ENCODE data around the gene PLXNC1.

PLXNC1 gene

GRCh38 chr12:94147991-94148738 is at the start of gene PLXNC1:
TSS of gene PLXNC1 (plus strand) at chr12:94148577. CDS start at chr12:94148972, 395 bp downstream.
- DNase-seq = peak; percentile 44

DNA sequence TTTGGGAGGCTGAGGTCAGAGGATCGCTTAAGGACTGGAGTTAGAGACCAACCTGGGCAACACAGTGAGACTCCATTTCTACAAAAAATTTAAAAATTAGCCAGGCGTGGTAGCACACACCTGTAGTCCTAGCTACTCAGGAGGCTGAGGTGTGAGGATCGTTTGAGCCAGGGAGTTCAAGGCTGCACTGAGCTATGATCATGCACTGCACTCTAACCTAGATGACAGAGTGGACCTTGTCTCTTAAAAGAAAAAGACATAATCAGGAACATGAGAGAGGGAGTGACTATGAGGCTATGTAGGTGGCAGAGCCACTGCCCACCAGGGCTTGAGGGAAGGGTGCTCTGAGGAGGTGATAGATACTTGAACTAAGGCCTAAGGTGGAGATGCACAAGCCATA is 49.2 kb upstream of the PLXNC1 start:
- DNase-seq = no peak

DNA sequence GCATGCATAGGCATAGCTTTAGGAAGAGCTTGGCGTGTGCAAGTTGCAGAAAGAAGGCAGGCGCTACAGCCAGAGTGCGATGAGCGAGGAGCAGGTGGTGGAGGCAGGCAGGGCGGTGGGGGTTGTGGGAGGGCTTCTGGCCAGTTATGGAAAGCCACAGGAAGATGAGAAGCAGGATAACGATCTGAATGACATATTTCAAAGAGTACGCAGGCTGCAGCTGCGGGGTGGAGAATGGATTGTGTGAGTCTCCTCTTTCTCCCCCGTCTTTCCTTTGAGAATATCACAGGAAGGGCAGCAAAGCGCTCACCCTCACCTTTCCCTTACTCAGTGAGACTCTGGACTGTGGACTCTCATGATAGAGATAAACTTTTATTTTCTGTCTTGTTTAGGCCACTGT is 48.7 kb upstream of the PLXNC1 start:
- no peak for DNase-seq

DNA sequence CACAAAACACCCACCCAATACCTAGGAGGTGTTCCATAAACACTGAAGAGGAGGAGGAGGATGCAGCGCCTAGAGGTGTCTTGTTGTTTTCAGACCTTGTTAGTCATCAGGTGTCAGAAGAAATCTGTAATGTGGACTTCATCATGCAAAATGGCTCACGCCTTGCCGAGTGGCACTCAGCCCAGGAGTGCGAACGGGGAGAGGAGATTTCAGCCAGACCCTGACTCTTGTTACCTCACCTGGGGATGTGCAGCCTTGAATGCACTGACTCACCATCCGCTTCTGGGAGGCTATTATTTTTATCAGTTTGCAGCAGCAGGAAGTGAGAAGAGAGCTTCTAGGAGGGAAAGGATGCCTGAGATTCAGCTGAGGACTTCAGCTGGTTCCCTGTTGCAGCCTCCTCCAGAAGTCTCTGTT is 48.2 kb upstream of the PLXNC1 start:
- no peak for DNase-seq

GRCh38 chr12:94100990-94101737 is 47.2 kb upstream of the PLXNC1 start:
- peak; percentile 66 for DNase-seq

- DNase-seq = peak; percentile 78
Observed at GRCh38 chr12:94101738-94102660, 46.4 kb upstream of the PLXNC1 start.

DNA sequence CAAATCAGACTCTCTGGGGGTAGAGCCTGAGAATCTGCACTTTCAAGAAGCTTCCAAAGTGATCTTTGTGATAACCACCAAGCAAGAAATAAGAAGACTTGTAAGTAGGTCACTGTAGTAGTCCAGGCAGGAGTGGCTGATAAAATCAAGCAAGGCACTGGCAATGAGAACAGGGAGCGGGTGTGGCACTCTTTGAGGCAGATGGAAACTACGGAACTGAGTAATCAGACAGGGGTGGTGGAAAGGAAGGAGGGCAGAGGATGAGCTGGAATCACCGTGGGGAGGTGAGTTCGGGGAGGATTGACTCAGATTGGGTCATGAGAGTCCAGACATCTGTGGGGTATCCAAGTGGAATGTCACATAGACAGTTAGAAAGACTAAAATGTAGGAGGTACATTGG is 44.4 kb upstream of the PLXNC1 start:
- no peak for DNase-seq

DNA sequence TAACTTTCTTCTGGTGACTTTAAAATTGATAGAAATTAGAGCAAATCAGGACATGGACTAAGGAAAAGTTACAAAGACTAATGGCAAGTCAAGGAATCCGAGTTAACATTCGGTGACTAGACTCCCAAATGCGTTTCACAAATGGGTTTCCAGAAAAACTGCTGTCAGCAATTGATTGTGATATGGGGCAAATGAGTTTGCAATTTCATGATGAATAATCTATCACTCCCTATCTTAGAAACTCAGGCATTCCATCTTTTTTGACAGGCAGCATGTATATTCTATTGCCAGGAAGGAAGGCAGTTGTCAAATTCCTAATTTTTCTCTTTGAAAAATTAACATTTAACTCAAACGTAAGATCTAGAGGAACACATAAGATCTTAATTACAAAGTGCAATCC is 40.5 kb upstream of the PLXNC1 start:
- no peak for DNase-seq

- DNase-seq = no peak
Observed at GRCh38 chr12:94109160-94109559, 39.2 kb upstream of the PLXNC1 start.

GRCh38 chr12:94110258-94110657 is 38.1 kb upstream of the PLXNC1 start:
- DNase-seq = no peak

- no peak for DNase-seq
Observed at GRCh38 chr12:94111302-94111701, 37.1 kb upstream of the PLXNC1 start.

DNA sequence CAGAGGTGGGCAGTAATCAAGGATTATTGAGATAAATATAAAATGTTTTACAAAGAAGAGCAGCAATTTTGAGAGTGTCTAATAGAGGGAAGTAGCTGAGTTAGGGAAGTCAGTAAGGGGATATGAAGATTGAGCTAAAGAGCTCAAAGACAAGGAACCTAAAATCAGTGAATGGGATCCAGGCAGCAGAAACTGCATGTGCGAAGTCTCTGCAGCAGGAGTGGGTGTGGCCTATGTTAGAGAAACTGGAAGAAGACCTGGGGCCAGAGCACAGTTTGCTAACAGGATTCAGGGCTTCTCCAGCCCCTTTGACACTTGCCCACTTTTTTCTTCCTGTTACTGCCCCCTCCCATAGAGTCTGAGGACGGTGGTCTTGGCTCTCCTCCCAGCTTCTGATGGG is 36.3 kb upstream of the PLXNC1 start:
- peak; percentile 43 for DNase-seq

DNA sequence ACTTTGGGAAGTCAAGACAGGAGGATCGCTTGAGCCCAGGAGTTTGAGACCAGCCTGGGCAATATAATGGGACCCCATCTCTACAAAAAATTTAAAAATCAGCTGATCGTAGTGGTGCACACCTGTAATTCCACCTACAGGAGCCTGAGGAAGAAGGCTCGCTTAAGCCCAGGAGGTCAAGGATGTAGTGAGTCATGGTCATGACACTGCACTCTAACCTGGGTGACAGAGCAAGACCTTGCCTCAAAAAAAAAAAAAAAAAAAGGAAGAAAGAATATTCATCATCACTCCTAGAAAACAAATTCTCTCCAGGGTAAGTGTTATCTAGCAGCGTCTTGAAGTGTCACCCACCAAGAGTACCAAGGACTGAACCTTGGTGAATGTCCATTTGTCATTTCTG is 34.2 kb upstream of the PLXNC1 start:
- no peak for DNase-seq

GRCh38 chr12:94116191-94116590 is 32.2 kb upstream of the PLXNC1 start:
- no peak for DNase-seq

GRCh38 chr12:94121886-94122285 is 26.5 kb upstream of the PLXNC1 start:
- DNase-seq = no peak

DNA sequence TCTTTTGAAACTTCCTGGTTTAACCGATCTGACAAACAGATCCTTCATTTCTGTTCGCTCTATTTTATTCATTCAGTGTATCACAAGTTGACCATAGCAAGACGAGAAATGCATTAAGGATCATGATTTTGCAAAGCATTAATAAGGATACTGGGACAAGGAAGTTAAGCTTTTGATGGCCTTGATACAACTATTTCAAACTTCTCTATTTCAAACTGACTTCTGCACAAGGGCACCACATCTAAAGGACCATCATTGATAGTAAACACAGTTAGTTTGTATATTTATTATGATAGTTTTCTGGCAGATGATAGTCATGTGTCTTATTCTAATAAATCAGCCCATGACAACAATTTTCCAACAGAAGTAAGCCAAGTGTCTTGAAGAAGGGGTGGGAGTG is 25.8 kb upstream of the PLXNC1 start:
- DNase-seq = no peak

DNA sequence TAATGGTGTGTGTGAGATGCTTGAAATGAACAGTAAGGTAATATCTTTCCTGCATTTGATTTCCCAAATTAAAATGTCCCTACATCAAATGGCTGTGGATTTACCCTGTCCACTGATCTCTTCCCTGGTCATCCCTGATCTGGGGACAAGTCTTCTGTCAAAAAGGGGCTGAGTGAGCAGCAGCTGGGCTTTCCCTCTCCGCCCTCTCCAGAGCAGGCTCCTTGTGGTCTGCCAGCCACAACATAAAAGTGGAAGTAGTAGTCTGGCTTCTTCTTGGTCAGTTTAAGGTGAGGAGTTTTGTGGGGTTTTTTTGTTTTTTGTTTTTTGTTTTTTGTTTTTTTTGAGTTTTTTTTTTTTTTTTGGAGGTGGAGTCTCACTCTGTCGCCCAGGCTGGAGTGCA is 25.2 kb upstream of the PLXNC1 start:
- DNase-seq = peak; percentile 31

GRCh38 chr12:94126067-94126466 is 22.3 kb upstream of the PLXNC1 start:
- DNase-seq = peak; percentile 31

- no peak for DNase-seq
Observed at GRCh38 chr12:94127239-94128131, 20.9 kb upstream of the PLXNC1 start.

- no peak for DNase-seq
Observed at GRCh38 chr12:94128280-94128679, 20.1 kb upstream of the PLXNC1 start.

- peak; percentile 8 for DNase-seq
Observed at GRCh38 chr12:94133964-94134795, 14.2 kb upstream of the PLXNC1 start.
